Neuronal stem cell (in vitro differentiated cells): ENCODE data around the gene PIP4K2C.
A peak's percentile ranks its signal among the peaks of the same experiment; 100 is the strongest.

Experiments used
- DNase-seq: peaks from one replicate; pipeline ENCODE4 v3.0.0-alpha.2; 2013; ENCODE audit warnings: low spot score
- H2AFZ ChIP-seq: one replicate; pipeline ENCODE4 v1.6.1; 2013; ENCODE audit warnings: mild to moderate bottlenecking, low read length, inconsistent platforms
- H2AK5ac ChIP-seq: 2 replicates; pipeline ENCODE4 v1.6.1; 2013; ENCODE audit warnings: low read depth, mild to moderate bottlenecking, inconsistent platforms, low read length, moderate library complexity, mixed read lengths
- H2BK120ac ChIP-seq: 2 replicates; pipeline ENCODE4 v1.6.1; 2013; ENCODE audit warnings: low read depth, mild to moderate bottlenecking, inconsistent platforms, low read length, moderate library complexity, mixed read lengths
- H2BK12ac ChIP-seq: one replicate; pipeline ENCODE4 v1.6.1; 2013; ENCODE audit warnings: low read length, inconsistent platforms
- H2BK15ac ChIP-seq: 2 replicates; pipeline ENCODE4 v1.6.1; 2013; ENCODE audit warnings: mild to moderate bottlenecking, low read length, inconsistent platforms, mixed read lengths
- H2BK5ac ChIP-seq: one replicate; pipeline ENCODE4 v1.6.1; 2013; ENCODE audit warnings: inconsistent platforms, mild to moderate bottlenecking, low read length, moderate library complexity
- H3K14ac ChIP-seq: one replicate; pipeline ENCODE4 v1.6.1; 2013; ENCODE audit warnings: low read length, inconsistent platforms
- H3K18ac ChIP-seq: 2 replicates; pipeline ENCODE4 v1.6.1; 2013; ENCODE audit warnings: low read length, inconsistent platforms
- H3K23ac ChIP-seq: 2 replicates; pipeline ENCODE4 v1.6.1; 2013; ENCODE audit warnings: low read depth, mild to moderate bottlenecking, mixed read lengths, low read length, inconsistent platforms; ENCODE audit not compliant: poor library complexity
- H3K27ac ChIP-seq: replicated peaks from 3 replicates; pipeline ENCODE4 v1.5.1; 2013; ENCODE audit warnings: low read length, inconsistent platforms
- H3K27me3 ChIP-seq, 3 experiments: 2 replicates each; pipeline ENCODE4 v1.6.1; 2013; ENCODE audit warnings: low read length in 3 of 3, mild to moderate bottlenecking in 2 of 3, inconsistent platforms in 1 of 3, low read depth in 1 of 3, mixed read lengths in 1 of 3, moderate library complexity in 1 of 3; ENCODE audit not compliant: control insufficient read depth in 3 of 3, insufficient read depth in 3 of 3
- H3K36me3 ChIP-seq, 2 donors: replicated peaks in 1 of 2; 2 replicates each; pipeline ENCODE4 v1.6.1; 2013; ENCODE audit warnings: low read length in 2 of 2; ENCODE audit not compliant: control insufficient read depth in 2 of 2, insufficient read depth in 2 of 2
- H3K4ac ChIP-seq: 2 replicates; pipeline ENCODE4 v1.6.1; 2013; ENCODE audit warnings: inconsistent platforms, mild to moderate bottlenecking, low read length, moderate library complexity
- H3K4me1 ChIP-seq, 2 donors: 1 replicate in 1 of 2; 2 replicates in 1 of 2; pipeline ENCODE4 v1.6.1; 2013; ENCODE audit warnings: low read length in 2 of 2, low read depth in 1 of 2; ENCODE audit not compliant: control insufficient read depth in 2 of 2, insufficient read depth in 1 of 2
- H3K4me2 ChIP-seq: one replicate; pipeline ENCODE4 v1.6.1; 2013; ENCODE audit warnings: mild to moderate bottlenecking, low read length, inconsistent platforms; ENCODE audit not compliant: insufficient read depth, poor library complexity, severe bottlenecking
- H3K4me3 ChIP-seq, 2 donors: 2 replicates each; pipeline ENCODE4 v1.5.1; 2013; ENCODE audit warnings: low read length in 2 of 2, mild to moderate bottlenecking in 2 of 2, inconsistent platforms in 1 of 2, moderate library complexity in 1 of 2
- H3K79me1 ChIP-seq: one replicate; pipeline ENCODE4 v1.6.1; 2013; ENCODE audit warnings: low read depth, mild to moderate bottlenecking, inconsistent platforms, low read length, moderate library complexity
- H3K9ac ChIP-seq: one replicate; pipeline ENCODE4 v1.6.1; 2013; ENCODE audit warnings: mild to moderate bottlenecking, low read depth, low read length, inconsistent platforms; ENCODE audit not compliant: poor library complexity
- H3K9me3 ChIP-seq, 2 donors: replicated peaks in 1 of 2; 2 replicates each; pipeline versions ENCODE3 to v1.6.1; 2013; ENCODE audit warnings: low read length in 2 of 2, mild to moderate bottlenecking in 2 of 2, inconsistent platforms in 1 of 2, low read depth in 1 of 2, mixed read lengths in 1 of 2, moderate library complexity in 1 of 2; ENCODE audit not compliant: control insufficient read depth in 2 of 2, insufficient read depth in 1 of 2
- H4K8ac ChIP-seq: one replicate; pipeline ENCODE4 v1.6.1; 2013; ENCODE audit warnings: low read depth, mild to moderate bottlenecking, inconsistent platforms, low read length, moderate library complexity
- H4K91ac ChIP-seq: one replicate; pipeline ENCODE4 v1.6.1; 2013; ENCODE audit warnings: low read length, low read depth, mild to moderate bottlenecking, inconsistent platforms; ENCODE audit not compliant: poor library complexity
- WGBS, 2 donors: extraction: QIAGEN DNeasy Blood & Tissue Kit; methylation state at CpG; one replicate each; pipeline ENCODE4 v1.1.7; 2013; ENCODE audit warnings: missing lambda C conversion rate in 2 of 2, mixed read lengths in 1 of 2; ENCODE audit not compliant: insufficient read length in 2 of 2, insufficient replicate concordance in 1 of 2; ENCODE audit errors: extremely low coverage in 2 of 2; 5-methylcytosine and 5-hydroxymethylcytosine counted together

Gene PIP4K2C

DNA sequence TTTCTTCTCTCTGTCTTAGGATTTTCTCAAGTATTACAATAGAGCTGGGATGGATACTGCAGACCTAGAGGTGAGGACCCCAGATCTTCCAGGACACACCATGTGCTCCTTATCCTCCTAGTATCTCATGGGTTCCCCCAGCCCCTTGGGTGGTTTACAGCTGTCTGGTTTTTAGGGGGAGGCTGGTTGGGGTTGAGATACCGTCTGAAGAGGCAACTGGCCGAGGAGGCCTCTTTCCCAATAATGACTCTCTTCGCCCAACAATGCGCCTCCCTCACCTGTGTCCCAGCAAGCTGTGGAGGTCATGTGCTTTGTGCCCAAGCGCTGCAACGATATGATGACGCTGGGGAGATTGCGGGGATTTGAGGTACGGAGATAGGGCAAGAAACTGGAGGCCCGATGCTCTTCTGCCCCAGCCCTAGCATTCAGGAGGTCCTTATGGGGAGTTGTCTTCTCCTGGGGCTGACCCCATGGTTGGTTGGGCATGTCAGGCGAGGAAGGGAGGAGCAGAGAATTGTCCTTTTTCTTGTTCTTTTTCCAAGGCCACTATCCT, 24.0 kb downstream of the PIP4K2C start:
- Histone ChIP-seq H3K23ac (no peak overlapping the region), H2BK5ac (no peak overlapping the region), H2BK15ac (no peak overlapping the region), H3K79me1 (no peaks in the 10 kb centered on the region), H4K91ac (no peak overlapping the region), H2AK5ac (no peak overlapping the region), H3K18ac (no peak overlapping the region), H3K9me3 (no peaks in the 10 kb centered on the region), H3K4ac (no peak overlapping the region), H3K9ac (no peak overlapping the region), H3K36me3 (peaks cover 13 to 54% of the 10 kb centered on the region in 2 donors), H4K8ac (no peak overlapping the region), H2BK120ac (no peak overlapping the region), H3K27ac (no peak overlapping the region), H2BK12ac (no peak overlapping the region), H3K4me2 (no peak overlapping the region), H3K27me3 (peaks cover 0 to 30% (median 9%) of the 10 kb centered on the region in 3 experiments), H3K4me1 (peaks cover 6 to 9% of the 10 kb centered on the region in 2 donors), H2AFZ (no peak overlapping the region), H3K4me3 (no peak overlapping the region), H3K14ac (no peak overlapping the region)
- no CpG with 5 or more reads among the region's 11 CpGs for WGBS, 2 donors
- no peak for DNase-seq

DNA sequence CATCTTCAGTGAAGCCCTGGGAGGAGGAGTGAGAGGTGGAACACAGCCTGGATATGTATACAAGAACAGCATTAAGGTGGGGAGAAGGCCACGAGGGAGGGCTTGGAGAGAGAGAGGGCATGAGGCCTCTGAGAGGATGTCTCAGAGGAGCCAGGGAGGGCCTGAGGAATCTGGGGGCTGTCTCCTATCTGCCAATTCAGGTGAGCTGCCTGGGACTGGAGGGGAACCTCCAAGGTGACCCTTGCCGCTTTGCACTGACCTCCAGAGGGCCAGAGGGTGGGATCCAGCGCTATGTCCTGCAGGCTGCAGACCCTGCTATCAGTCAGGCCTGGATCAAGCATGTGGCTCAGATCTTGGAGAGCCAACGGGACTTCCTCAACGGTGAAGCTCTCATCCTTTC, 24.6 kb downstream of the PIP4K2C start:
- peaks cover 13 to 54% of the 10 kb centered on the region in 2 donors for H3K36me3 ChIP-seq
- no peak overlapping the region for H3K23ac ChIP-seq
- H3K4me3 ChIP-seq: no peak overlapping the region
- H3K27me3 ChIP-seq: peaks cover 0 to 33% (median 15%) of the 10 kb centered on the region in 3 experiments
- no peak overlapping the region for H3K14ac ChIP-seq
- H3K27ac ChIP-seq: no peak overlapping the region
- H2BK15ac ChIP-seq: no peak overlapping the region
- H2AK5ac ChIP-seq: no peak overlapping the region
- H4K91ac ChIP-seq: no peak overlapping the region
- no peak overlapping the region for H3K4me2 ChIP-seq
- H3K9ac ChIP-seq: no peak overlapping the region
- H3K4ac ChIP-seq: no peak overlapping the region
- WGBS, 2 donors: no CpG with 5 or more reads among the region's 5 CpGs
- no peak for DNase-seq
- no peak overlapping the region for H3K18ac ChIP-seq
- peaks cover 4 to 6% of the 10 kb centered on the region in 2 donors for H3K4me1 ChIP-seq
- no peak overlapping the region for H2BK120ac ChIP-seq
- no peak overlapping the region for H2AFZ ChIP-seq
- H3K79me1 ChIP-seq: no peaks in the 10 kb centered on the region
- no peaks in the 10 kb centered on the region for H3K9me3 ChIP-seq
- no peak overlapping the region for H4K8ac ChIP-seq
- H2BK5ac ChIP-seq: peak overlapping the region; percentile 30
- H2BK12ac ChIP-seq: no peak overlapping the region

DNA sequence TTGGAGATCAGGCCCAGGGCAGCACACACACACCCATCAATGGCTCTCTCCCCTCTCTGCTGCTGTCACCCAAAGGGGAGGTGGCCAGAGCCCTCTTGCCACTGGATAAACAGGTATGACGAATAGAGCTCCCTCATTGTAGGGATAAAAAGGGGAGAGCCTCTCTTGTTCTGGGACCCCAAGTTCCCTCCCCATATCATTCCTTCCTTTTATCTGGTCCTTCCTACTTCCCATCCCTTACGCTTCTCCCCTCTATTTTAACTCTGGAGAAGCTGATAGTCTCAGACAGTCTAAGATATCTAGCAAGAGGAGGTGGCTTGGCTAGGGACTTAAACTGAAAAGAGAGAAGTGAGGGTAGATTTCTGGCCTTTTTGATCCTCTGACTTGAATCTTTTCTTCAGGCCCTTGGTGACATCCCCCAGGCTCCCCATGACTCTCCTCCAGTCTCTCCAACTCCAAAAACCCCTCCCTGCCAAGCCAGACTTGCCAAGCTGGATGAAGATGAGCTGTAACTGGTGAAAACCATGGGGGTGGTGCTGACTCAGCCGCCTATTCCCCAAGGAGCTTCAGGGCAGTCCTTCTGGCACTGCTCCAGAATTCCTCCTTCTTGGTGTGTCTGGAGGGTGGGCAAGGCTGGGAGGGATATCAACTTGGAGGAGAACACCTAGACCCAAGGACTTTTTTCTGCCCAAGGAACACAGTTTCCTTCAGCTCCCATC, 25.6 kb downstream of the PIP4K2C start:
- H2BK12ac ChIP-seq: no peak overlapping the region
- H3K9me3 ChIP-seq: no peaks in the 10 kb centered on the region
- no peak overlapping the region for H3K4me2 ChIP-seq
- H2BK15ac ChIP-seq: no peak overlapping the region
- H2AK5ac ChIP-seq: no peak overlapping the region
- no peak overlapping the region for H4K91ac ChIP-seq
- no peak overlapping the region for H3K18ac ChIP-seq
- H3K14ac ChIP-seq: no peak overlapping the region
- H2BK120ac ChIP-seq: no peak overlapping the region
- no peak overlapping the region for H3K23ac ChIP-seq
- no peak overlapping the region for H3K9ac ChIP-seq
- H3K4me1 ChIP-seq: peaks cover 3 to 9% of the 10 kb centered on the region in 2 donors
- no peak overlapping the region for H3K4ac ChIP-seq
- no peak overlapping the region for H2BK5ac ChIP-seq
- DNase-seq: no peak
- no peak overlapping the region for H4K8ac ChIP-seq
- peaks cover 13 to 54% of the 10 kb centered on the region in 2 donors for H3K36me3 ChIP-seq
- no CpG with 5 or more reads among the region's 3 CpGs for WGBS, 2 donors
- no peaks in the 10 kb centered on the region for H3K79me1 ChIP-seq
- H3K27ac ChIP-seq: no peak overlapping the region
- H3K27me3 ChIP-seq: peaks cover 0 to 42% (median 24%) of the 10 kb centered on the region in 3 experiments
- no peak overlapping the region for H2AFZ ChIP-seq
- no peak overlapping the region for H3K4me3 ChIP-seq

DNA sequence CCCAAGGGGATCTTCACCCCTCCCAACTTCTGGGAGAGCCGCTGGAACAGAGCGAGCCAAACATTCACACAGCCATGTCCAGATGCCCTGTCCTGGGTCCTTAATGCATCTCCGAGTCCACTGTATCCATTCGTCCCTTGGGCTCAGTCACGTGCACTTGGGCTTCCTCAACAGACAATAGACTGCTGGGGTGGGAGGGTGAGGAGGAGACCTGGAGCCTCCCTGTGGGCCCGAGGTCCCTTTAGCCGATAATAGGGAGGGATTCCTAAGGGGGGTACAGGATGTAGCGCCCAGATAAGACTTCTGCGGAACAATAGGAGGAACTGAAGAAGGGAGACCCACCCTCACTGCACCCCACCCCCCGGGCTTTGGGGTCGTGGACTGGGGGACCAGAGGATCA, 26.9 kb downstream of the PIP4K2C start:
- no CpG with 5 or more reads among the region's 11 CpGs for WGBS, 2 donors
- no peak overlapping the region for H3K4ac ChIP-seq
- H4K8ac ChIP-seq: no peak overlapping the region
- no peak overlapping the region for H3K18ac ChIP-seq
- no peak overlapping the region for H2BK12ac ChIP-seq
- H3K4me2 ChIP-seq: no peak overlapping the region
- H2BK5ac ChIP-seq: no peak overlapping the region
- no peak overlapping the region for H2BK120ac ChIP-seq
- H3K36me3 ChIP-seq: peaks cover 13 to 52% of the 10 kb centered on the region in 2 donors
- no peak overlapping the region for H3K23ac ChIP-seq
- no peaks in the 10 kb centered on the region for H3K79me1 ChIP-seq
- no peak overlapping the region for H2AFZ ChIP-seq
- no peak overlapping the region for H3K4me3 ChIP-seq
- H4K91ac ChIP-seq: no peak overlapping the region
- H3K9ac ChIP-seq: no peak overlapping the region
- H3K4me1 ChIP-seq: peaks cover 1 to 8% of the 10 kb centered on the region in 2 donors
- peaks cover 0 to 56% (median 30%) of the 10 kb centered on the region in 3 experiments for H3K27me3 ChIP-seq
- no peak overlapping the region for H3K14ac ChIP-seq
- H3K27ac ChIP-seq: no peak overlapping the region
- DNase-seq: no peak
- no peaks in the 10 kb centered on the region for H3K9me3 ChIP-seq
- H2BK15ac ChIP-seq: no peak overlapping the region
- H2AK5ac ChIP-seq: no peak overlapping the region
